Activated naive CD8-positive, alpha-beta T cell (primary cell): ENCODE data around the gene RNU2-63P.
"Not testable (repeated sequence)": the region's sequence is repeated elsewhere in the genome, so short reads cannot be mapped to it uniquely, and the experiment has no call there.

Source experiments
- H3K27ac Mint-ChIP-seq: one replicate; pipeline ENCODE4 v1.8.0; 2021; ENCODE audit warnings: mixed read lengths
- H3K27me3 Mint-ChIP-seq: one replicate; pipeline ENCODE4 v1.8.0; 2021; ENCODE audit warnings: mixed read lengths
- H3K36me3 Mint-ChIP-seq: one replicate; pipeline ENCODE4 v1.8.0; 2021; ENCODE audit warnings: mixed read lengths
- H3K4me1 Mint-ChIP-seq: one replicate; pipeline ENCODE4 v1.8.0; 2021; ENCODE audit warnings: low read depth, mixed read lengths
- H3K4me3 Mint-ChIP-seq: one replicate; pipeline ENCODE4 v1.8.0; 2021; ENCODE audit warnings: mild to moderate bottlenecking, mixed read lengths
- H3K9me3 Mint-ChIP-seq: one replicate; pipeline ENCODE4 v1.8.0; 2021; ENCODE audit warnings: low read depth, mixed read lengths

RNU2-63P gene

GRCh38 chr2:88016960-88017779, 823 bp upstream of the RNU2-63P start:
- H3K9me3 Mint-ChIP-seq = no peaks in the 10 kb centered on the region
- H3K27me3 Mint-ChIP-seq = no peaks in the 10 kb centered on the region
- peaks cover 19% of the 10 kb centered on the region for H3K4me1 Mint-ChIP-seq
- H3K4me3 Mint-ChIP-seq = peak overlapping the region; percentile 99
- peak overlapping the region; percentile 100 for H3K27ac Mint-ChIP-seq
- no peaks in the 10 kb centered on the region for H3K36me3 Mint-ChIP-seq

GRCh38 chr2:88011011-88011410, 5.3 kb downstream of the RNU2-63P start:
- H3K27ac Mint-ChIP-seq = no peak overlapping the region
- H3K4me3 Mint-ChIP-seq = no peak overlapping the region
- H3K27me3 Mint-ChIP-seq = no peaks in the 10 kb centered on the region
- no peaks in the 10 kb centered on the region for H3K9me3 Mint-ChIP-seq
- no peaks in the 10 kb centered on the region for H3K36me3 Mint-ChIP-seq
- H3K4me1 Mint-ChIP-seq = peaks cover 4% of the 10 kb centered on the region

GRCh38 chr2:88010136-88010535, 6.2 kb downstream of the RNU2-63P start:
- Mint-ChIP-seq H3K27ac (no peak overlapping the region), H3K27me3 (no peaks in the 10 kb centered on the region), H3K4me1 (peaks cover 4% of the 10 kb centered on the region), H3K36me3 (no peaks in the 10 kb centered on the region), H3K9me3 (no peaks in the 10 kb centered on the region), H3K4me3 (no peak overlapping the region)

- Mint-ChIP-seq H3K27ac (no peak overlapping the region), H3K27me3 (no peaks in the 10 kb centered on the region), H3K36me3 (no peaks in the 10 kb centered on the region), H3K9me3 (no peaks in the 10 kb centered on the region), H3K4me3 (no peak overlapping the region), H3K4me1 (peaks cover 4% of the 10 kb centered on the region)
Measured at GRCh38 chr2:88006912-88007439, 9.4 kb downstream of the RNU2-63P start.

GRCh38 chr2:88005776-88006175, 10.6 kb downstream of the RNU2-63P start:
- no peaks in the 10 kb centered on the region for H3K36me3 Mint-ChIP-seq
- no peaks in the 10 kb centered on the region for H3K27me3 Mint-ChIP-seq
- no peak overlapping the region for H3K27ac Mint-ChIP-seq
- no peak overlapping the region for H3K4me3 Mint-ChIP-seq
- H3K4me1 Mint-ChIP-seq = peaks cover 9% of the 10 kb centered on the region
- H3K9me3 Mint-ChIP-seq = no peaks in the 10 kb centered on the region

GRCh38 chr2:88003074-88003755, 13.1 kb downstream of the RNU2-63P start:
- Mint-ChIP-seq H3K4me1 (peaks cover 9% of the 10 kb centered on the region), H3K27me3 (no peaks in the 10 kb centered on the region), H3K9me3 (no peaks in the 10 kb centered on the region), H3K27ac (no peak overlapping the region), H3K4me3 (no peak overlapping the region), H3K36me3 (no peaks in the 10 kb centered on the region)

GRCh38 chr2:88002359-88002707, 14.0 kb downstream of the RNU2-63P start:
- no peaks in the 10 kb centered on the region for H3K9me3 Mint-ChIP-seq
- H3K27me3 Mint-ChIP-seq = no peaks in the 10 kb centered on the region
- H3K27ac Mint-ChIP-seq = no peak overlapping the region
- H3K4me3 Mint-ChIP-seq = no peak overlapping the region
- peaks cover 9% of the 10 kb centered on the region for H3K4me1 Mint-ChIP-seq
- H3K36me3 Mint-ChIP-seq = no peaks in the 10 kb centered on the region

- H3K9me3 Mint-ChIP-seq, H3K27me3 Mint-ChIP-seq, H3K4me3 Mint-ChIP-seq, H3K36me3 Mint-ChIP-seq, H3K4me1 Mint-ChIP-seq, H3K27ac Mint-ChIP-seq: not testable (repeated sequence)
Measured at GRCh38 chr2:88000474-88000873, 15.9 kb downstream of the RNU2-63P start.

- H3K27me3 Mint-ChIP-seq = peaks cover 2% of the 10 kb centered on the region
- H3K4me1 Mint-ChIP-seq = peaks cover under 1% of the 10 kb centered on the region
- no peaks in the 10 kb centered on the region for H3K9me3 Mint-ChIP-seq
- peaks cover 6% of the 10 kb centered on the region for H3K36me3 Mint-ChIP-seq
- H3K4me3 Mint-ChIP-seq = no peak overlapping the region
- no peak overlapping the region for H3K27ac Mint-ChIP-seq
Measured at GRCh38 chr2:87996570-87996969, 19.8 kb downstream of the RNU2-63P start.

- Mint-ChIP-seq H3K27ac (no peak overlapping the region), H3K27me3 (peaks cover 2% of the 10 kb centered on the region), H3K9me3 (no peaks in the 10 kb centered on the region)
Measured at GRCh38 chr2:87995756-87996155, 20.6 kb downstream of the RNU2-63P start.

GRCh38 chr2:87994304-87994850, 22.0 kb downstream of the RNU2-63P start:
- not testable (repeated sequence) for H3K27me3 Mint-ChIP-seq, H3K27ac Mint-ChIP-seq, H3K4me3 Mint-ChIP-seq, H3K9me3 Mint-ChIP-seq, H3K4me1 Mint-ChIP-seq, H3K36me3 Mint-ChIP-seq

More at GRCh38 chr2:87995756-87996155, 20.6 kb downstream of the RNU2-63P start:
- Mint-ChIP-seq H3K4me1 (no peaks in the 10 kb centered on the region), H3K4me3 (no peak overlapping the region), H3K36me3 (peaks cover 6% of the 10 kb centered on the region)

- H3K9me3 Mint-ChIP-seq, H3K27me3 Mint-ChIP-seq, H3K36me3 Mint-ChIP-seq, H3K4me3 Mint-ChIP-seq, H3K27ac Mint-ChIP-seq, H3K4me1 Mint-ChIP-seq: not testable (repeated sequence)
Measured at GRCh38 chr2:87992569-87992968, 23.8 kb downstream of the RNU2-63P start.

- H3K4me3 Mint-ChIP-seq, H3K27ac Mint-ChIP-seq, H3K36me3 Mint-ChIP-seq, H3K4me1 Mint-ChIP-seq, H3K27me3 Mint-ChIP-seq, H3K9me3 Mint-ChIP-seq: not testable (repeated sequence)
Measured at GRCh38 chr2:87987473-87987872, 28.9 kb downstream of the RNU2-63P start.

GRCh38 chr2:87985902-87986301, 30.4 kb downstream of the RNU2-63P start:
- H3K4me3 Mint-ChIP-seq, H3K4me1 Mint-ChIP-seq, H3K9me3 Mint-ChIP-seq, H3K27ac Mint-ChIP-seq, H3K36me3 Mint-ChIP-seq, H3K27me3 Mint-ChIP-seq: not testable (repeated sequence)

GRCh38 chr2:87981182-87981581, 35.2 kb downstream of the RNU2-63P start:
- not testable (repeated sequence) for H3K4me3 Mint-ChIP-seq, H3K27me3 Mint-ChIP-seq, H3K27ac Mint-ChIP-seq, H3K36me3 Mint-ChIP-seq, H3K9me3 Mint-ChIP-seq, H3K4me1 Mint-ChIP-seq
